SU-DHL-6 (cell line): Measurements from ENCODE around the gene CC2D2B.

Experiments
- H2AFZ ChIP-seq: fragments of 200-600 bp; sonication (generic); 2 replicates; pipeline ENCODE4 v1.6.1; 2014; ENCODE audit warnings: low read depth, mild to moderate bottlenecking, moderate library complexity, mixed read lengths, antibody characterized with exemption, low read length; ENCODE audit not compliant: severe bottlenecking
- H3F3A ChIP-seq: fragments of 200-600 bp; shearing (Covaris generic); 2 replicates; pipeline ENCODE4 v1.6.0; 2016; ENCODE audit warnings: antibody characterized with exemption, mild to moderate bottlenecking; ENCODE audit not compliant: insufficient read depth
- H3K27ac ChIP-seq: fragments of 200-600 bp; sonication (generic); 2 replicates; pipeline ENCODE4 v1.5.1; 2016; ENCODE audit warnings: low read depth, mild to moderate bottlenecking, low read length, moderate library complexity, mixed read lengths
- H3K27me3 ChIP-seq: fragments of 200-600 bp; sonication (generic), shearing (Covaris generic); 2 replicates; pipeline ENCODE4 v1.6.0; 2014; ENCODE audit warnings: mild to moderate bottlenecking, low read length
- H3K36me3 ChIP-seq: fragments of 200-600 bp; sonication (generic); 2 replicates; pipeline ENCODE4 v1.6.1; 2014; ENCODE audit warnings: mild to moderate bottlenecking, low read length, mixed read lengths
- H3K4me2 ChIP-seq: fragments of 300-600, 200-600 bp; shearing (Covaris generic), sonication (generic); 2 replicates; pipeline ENCODE4 v1.6.0; 2014; ENCODE audit warnings: low read length, low read depth, mild to moderate bottlenecking; ENCODE audit not compliant: poor library complexity, severe bottlenecking
- H3K4me3 ChIP-seq: fragments of 200-600 bp; sonication (generic); 2 replicates; pipeline ENCODE4 v1.5.1; 2014; ENCODE audit warnings: antibody characterized with exemption, low read length, mild to moderate bottlenecking, mixed read lengths; ENCODE audit not compliant: insufficient read depth, poor library complexity, severe bottlenecking
- H3K79me2 ChIP-seq: fragments of 200-600 bp; sonication (generic); 2 replicates; pipeline ENCODE4 v1.6.1; 2014; ENCODE audit warnings: mild to moderate bottlenecking, low read length, moderate library complexity; ENCODE audit not compliant: insufficient read depth
- H3K9ac ChIP-seq: fragments of 200-600 bp; sonication (generic); 2 replicates; pipeline ENCODE4 v1.7.0; 2014; ENCODE audit warnings: mild to moderate bottlenecking, low read length
- H3K9me2 ChIP-seq: fragments of 200-600 bp; sonication (generic); replicated peaks from 2 replicates; pipeline ENCODE4 v1.6.1; 2014; ENCODE audit warnings: low read length; ENCODE audit not compliant: insufficient read depth
- H3K9me3 ChIP-seq: fragments of 200-600 bp; sonication (generic); 2 replicates; pipeline ENCODE4 v1.6.1; 2014; ENCODE audit warnings: low read length, mixed read lengths; ENCODE audit not compliant: insufficient read depth
- H4K20me1 ChIP-seq: fragments of 200-600 bp; sonication (generic); 2 replicates; pipeline ENCODE4 v1.6.1; 2014; ENCODE audit warnings: low read depth, mild to moderate bottlenecking, antibody characterized with exemption, low read length, moderate library complexity, mixed read lengths
- CTCF ChIP-seq: fragments of 200-600 bp; sonication (generic); IDR thresholded peaks from one replicate; pipeline ENCODE4 v1.5.1; 2017; ENCODE audit warnings: antibody characterized with exemption, mild to moderate bottlenecking, low read length, moderate library complexity; ENCODE audit not compliant: insufficient read depth, poor library complexity, severe bottlenecking
- EZH2phosphoT487 ChIP-seq: fragments of 200-600 bp; sonication (generic), shearing (Covaris generic); conservative IDR thresholded peaks from 2 replicates; pipeline ENCODE4 v1.6.1; 2018; ENCODE audit warnings: mild to moderate bottlenecking, antibody characterized with exemption, low read length, moderate library complexity, mixed read lengths

The CC2D2B gene

GRCh38 chr10:95920798-95921426 is 13.1 kb downstream of the CC2D2B start:
- no peak overlapping the region for H3K27ac ChIP-seq
- H3K9ac ChIP-seq, result no peak overlapping the region
- H3K27me3 ChIP-seq, result no peaks in the 10 kb centered on the region
- no peak overlapping the region for H3K4me3 ChIP-seq
- no peaks in the 10 kb centered on the region for H3K36me3 ChIP-seq
- no peaks in the 10 kb centered on the region for H3F3A ChIP-seq
- H3K9me2 ChIP-seq, result no peaks in the 10 kb centered on the region
- H3K79me2 ChIP-seq, result no peaks in the 10 kb centered on the region
- no peaks in the 10 kb centered on the region for H4K20me1 ChIP-seq
- TF ChIP-seq EZH2phosphoT487 (no peak), CTCF (no peak)
- no peaks in the 10 kb centered on the region for H3K9me3 ChIP-seq
- H3K4me2 ChIP-seq, result no peak overlapping the region
- no peak overlapping the region for H2AFZ ChIP-seq

- H3K27ac ChIP-seq, result no peak overlapping the region
- no peaks in the 10 kb centered on the region for H3K36me3 ChIP-seq
- no peak for TF ChIP-seq EZH2phosphoT487
- no peak for TF ChIP-seq CTCF
- H3K9ac ChIP-seq, result no peak overlapping the region
- no peaks in the 10 kb centered on the region for H3K79me2 ChIP-seq
- no peak overlapping the region for H3K4me2 ChIP-seq
- no peaks in the 10 kb centered on the region for H4K20me1 ChIP-seq
- no peak overlapping the region for H2AFZ ChIP-seq
- H3K4me3 ChIP-seq, result no peak overlapping the region
- no peaks in the 10 kb centered on the region for H3F3A ChIP-seq
- H3K27me3 ChIP-seq, result no peaks in the 10 kb centered on the region
- H3K9me3 ChIP-seq, result no peaks in the 10 kb centered on the region
- no peaks in the 10 kb centered on the region for H3K9me2 ChIP-seq
These were observed 17.3 kb downstream of the CC2D2B start for GRCh38 chr10:95925033-95925432.

- H3K4me3 ChIP-seq, result no peak overlapping the region
- H2AFZ ChIP-seq, result no peak overlapping the region
- no peaks in the 10 kb centered on the region for H3F3A ChIP-seq
- no peaks in the 10 kb centered on the region for H3K36me3 ChIP-seq
- H3K9me3 ChIP-seq, result no peaks in the 10 kb centered on the region
- H4K20me1 ChIP-seq, result no peaks in the 10 kb centered on the region
- no peaks in the 10 kb centered on the region for H3K79me2 ChIP-seq
- no peak for TF ChIP-seq EZH2phosphoT487
- TF ChIP-seq CTCF, result no peak
- no peaks in the 10 kb centered on the region for H3K9me2 ChIP-seq
- H3K27me3 ChIP-seq, result no peaks in the 10 kb centered on the region
- no peak overlapping the region for H3K9ac ChIP-seq
- H3K27ac ChIP-seq, result no peak overlapping the region
- H3K4me2 ChIP-seq, result no peak overlapping the region
These were observed 27.7 kb downstream of the CC2D2B start for GRCh38 chr10:95935429-95935828.
